HPDE6-E6E7 (cell line): ENCODE results near the gene HIVEP2.

Source experiments
- DNase-seq: peaks from one replicate; pipeline ENCODE4 v3.0.0; 2011; ENCODE audit warnings: missing footprints; ENCODE audit errors: extremely low spot score

Gene HIVEP2

GRCh38 chr6:142914937-142915697 lies 29.9 kb downstream of the HIVEP2 start:
- no peak for DNase-seq

- DNase-seq: no peak
Observed at GRCh38 chr6:142914369-142914768, 30.6 kb downstream of the HIVEP2 start.

GRCh38 chr6:142913511-142914047 lies 31.4 kb downstream of the HIVEP2 start:
- no peak for DNase-seq

GRCh38 chr6:142913036-142913510 lies 31.9 kb downstream of the HIVEP2 start:
- DNase-seq: no peak

GRCh38 chr6:142912125-142912524 lies 32.9 kb downstream of the HIVEP2 start:
- no peak for DNase-seq

GRCh38 chr6:142911430-142911829 lies 33.5 kb downstream of the HIVEP2 start:
- no peak for DNase-seq

GRCh38 chr6:142909686-142910085 lies 35.3 kb downstream of the HIVEP2 start:
- DNase-seq: no peak

- no peak for DNase-seq
Observed at GRCh38 chr6:142908235-142908634, 36.7 kb downstream of the HIVEP2 start.

GRCh38 chr6:142907544-142907943 lies 37.4 kb downstream of the HIVEP2 start:
- no peak for DNase-seq

GRCh38 chr6:142906945-142907470 lies 38.0 kb downstream of the HIVEP2 start:
- DNase-seq: no peak

- no peak for DNase-seq
Observed at GRCh38 chr6:142903812-142904211, 41.2 kb downstream of the HIVEP2 start.

GRCh38 chr6:142902636-142903053 lies 42.3 kb downstream of the HIVEP2 start:
- DNase-seq: peak; percentile 56

- no peak for DNase-seq
Observed at GRCh38 chr6:142901611-142902010, 43.4 kb downstream of the HIVEP2 start.

GRCh38 chr6:142900227-142900971 lies 44.6 kb downstream of the HIVEP2 start:
- no peak for DNase-seq

GRCh38 chr6:142898927-142899895 lies 45.8 kb downstream of the HIVEP2 start:
- DNase-seq: no peak

GRCh38 chr6:142897659-142898058 lies 47.3 kb downstream of the HIVEP2 start:
- DNase-seq: no peak

GRCh38 chr6:142896732-142897131 lies 48.2 kb downstream of the HIVEP2 start:
- no peak for DNase-seq

- no peak for DNase-seq
Observed at GRCh38 chr6:142893088-142893487, 51.9 kb downstream of the HIVEP2 start.

GRCh38 chr6:142892254-142893021 lies 52.5 kb downstream of the HIVEP2 start:
- DNase-seq: no peak

GRCh38 chr6:142891454-142891853 lies 53.5 kb downstream of the HIVEP2 start:
- DNase-seq: no peak
